ENCODE measurements around the gene RPL14.

Gene RPL14

GRCh38 chr3:40470701-40471100, 13.6 kb downstream of the RPL14 start:
- TF ChIP-seq CTCF (IDR thresholded peaks at IDR 0.05): no peak
- no peaks in the 10 kb centered on the region for H3K9me3 ChIP-seq
- H3K4me1 ChIP-seq (ENCODE audit: control insufficient read depth in 1 of 2, insufficient read depth in 1 of 2, low read depth in 1 of 2, low read length in 1 of 2): no peaks in the 10 kb centered on the region
- H3K27me3 ChIP-seq: no peaks in the 10 kb centered on the region
- no peak overlapping the region for H3K4me3 ChIP-seq (ENCODE audit: low read depth in 1 of 2, low read length in 1 of 2)
- H3K36me3 ChIP-seq: no peaks in the 10 kb centered on the region
- no peak overlapping the region for H3K27ac ChIP-seq

GRCh38 chr3:40476478-40477470, 19.6 kb downstream of the RPL14 start, which contains the start of gene ZNF619:
Gene ZNF619, plus strand, starts transcription at chr3:40477122. Its CDS starts 858 bp downstream, at chr3:40477980.
- peak within 1 kb of the TSS; percentile 63 to 83 for H3K4me3 ChIP-seq (ENCODE audit: low read depth in 1 of 2, low read length in 1 of 2)
- H3K36me3 ChIP-seq: peaks cover 26% of the 10 kb centered on the region
- no peaks in the 10 kb centered on the region for H3K27me3 ChIP-seq
- H3K4me1 ChIP-seq (ENCODE audit: control insufficient read depth in 1 of 2, insufficient read depth in 1 of 2, low read depth in 1 of 2, low read length in 1 of 2): peaks cover 10 to 13% of the 10 kb centered on the region in 2 experiments
- no peak for TF ChIP-seq CTCF (IDR thresholded peaks at IDR 0.05)
- H3K27ac ChIP-seq: peak within 1 kb of the TSS; percentile 68
- H3K9me3 ChIP-seq: no peaks in the 10 kb centered on the region

GRCh38 chr3:40477666-40478065, 20.5 kb downstream of the RPL14 start:
- Histone ChIP-seq H3K4me3 (ENCODE audit: low read depth in 1 of 2, low read length in 1 of 2) (peak overlapping the region; percentile 63 to 83), H3K4me1 (ENCODE audit: control insufficient read depth in 1 of 2, insufficient read depth in 1 of 2, low read depth in 1 of 2, low read length in 1 of 2) (peaks cover 10 to 13% of the 10 kb centered on the region in 2 experiments), H3K9me3 (no peaks in the 10 kb centered on the region), H3K36me3 (peaks cover 35% of the 10 kb centered on the region), H3K27me3 (no peaks in the 10 kb centered on the region), H3K27ac (no peak overlapping the region)
- TF ChIP-seq CTCF (IDR thresholded peaks at IDR 0.05): no peak

GRCh38 chr3:40487172-40487571, 30.0 kb downstream of the RPL14 start:
- TF ChIP-seq CTCF (IDR thresholded peaks at IDR 0.05): no peak
- Histone ChIP-seq H3K27ac (no peak overlapping the region), H3K36me3 (peaks cover 55% of the 10 kb centered on the region), H3K27me3 (no peaks in the 10 kb centered on the region), H3K4me3 (ENCODE audit: low read depth in 1 of 2, low read length in 1 of 2) (no peak overlapping the region), H3K9me3 (no peaks in the 10 kb centered on the region), H3K4me1 (ENCODE audit: control insufficient read depth in 1 of 2, insufficient read depth in 1 of 2, low read depth in 1 of 2, low read length in 1 of 2) (no peaks in the 10 kb centered on the region)

GRCh38 chr3:40490916-40491315, 33.8 kb downstream of the RPL14 start:
- Histone ChIP-seq H3K9me3 (no peaks in the 10 kb centered on the region), H3K27ac (no peak overlapping the region), H3K27me3 (no peaks in the 10 kb centered on the region), H3K4me3 (ENCODE audit: low read depth in 1 of 2, low read length in 1 of 2) (no peak overlapping the region), H3K4me1 (ENCODE audit: control insufficient read depth in 1 of 2, insufficient read depth in 1 of 2, low read depth in 1 of 2, low read length in 1 of 2) (no peaks in the 10 kb centered on the region), H3K36me3 (peaks cover 19% of the 10 kb centered on the region)
- no peak for TF ChIP-seq CTCF (IDR thresholded peaks at IDR 0.05)

Data from neutrophil (primary cell).